ENCODE data around the gene GPC3. TPM values are rescaled to one million over a fixed set of nuclear protein-coding genes. Genes with fewer than 3 reads are reported as not detected.

The GPC3 gene
- total and polyA plus RNA-seq, 2 experiments from 2014 or later, result 171 to 323 TPM

- TF ChIP-seq, protein P1, sequence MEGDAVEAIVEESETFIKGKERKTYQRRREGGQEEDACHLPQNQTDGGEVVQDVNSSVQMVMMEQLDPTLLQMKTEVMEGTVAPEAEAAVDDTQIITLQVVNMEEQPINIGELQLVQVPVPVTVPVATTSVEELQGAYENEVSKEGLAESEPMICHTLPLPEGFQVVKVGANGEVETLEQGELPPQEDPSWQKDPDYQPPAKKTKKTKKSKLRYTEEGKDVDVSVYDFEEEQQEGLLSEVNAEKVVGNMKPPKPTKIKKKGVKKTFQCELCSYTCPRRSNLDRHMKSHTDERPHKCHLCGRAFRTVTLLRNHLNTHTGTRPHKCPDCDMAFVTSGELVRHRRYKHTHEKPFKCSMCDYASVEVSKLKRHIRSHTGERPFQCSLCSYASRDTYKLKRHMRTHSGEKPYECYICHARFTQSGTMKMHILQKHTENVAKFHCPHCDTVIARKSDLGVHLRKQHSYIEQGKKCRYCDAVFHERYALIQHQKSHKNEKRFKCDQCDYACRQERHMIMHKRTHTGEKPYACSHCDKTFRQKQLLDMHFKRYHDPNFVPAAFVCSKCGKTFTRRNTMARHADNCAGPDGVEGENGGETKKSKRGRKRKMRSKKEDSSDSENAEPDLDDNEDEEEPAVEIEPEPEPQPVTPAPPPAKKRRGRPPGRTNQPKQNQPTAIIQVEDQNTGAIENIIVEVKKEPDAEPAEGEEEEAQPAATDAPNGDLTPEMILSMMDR (IDR thresholded peaks at IDR 0.05; ENCODE audit: low read depth, low read length), result no peak
- no peak for DNase-seq (ENCODE audit: low read depth in 1 of 2, low spot score in 1 of 2)
- H3K9me3 ChIP-seq (ENCODE audit: low read depth), result no peaks in the 10 kb centered on the region
These were observed 235.4 kb downstream of the GPC3 start for GRCh38 chrX:133749951-133750350.

GRCh38 chrX:133749370-133749769 is 236.0 kb downstream of the GPC3 start:
- Histone ChIP-seq H3K36me3 (no peaks in the 10 kb centered on the region), H3K4me3 (no peak overlapping the region), H3K4me1 (ENCODE audit: low read depth) (peaks cover 20% of the 10 kb centered on the region), H3K27ac (peak overlapping the region; percentile 4), H3K27me3 (no peaks in the 10 kb centered on the region), H3K9me3 (ENCODE audit: low read depth) (no peaks in the 10 kb centered on the region)
- TF ChIP-seq, protein P1 (IDR thresholded peaks at IDR 0.05; ENCODE audit: low read depth, low read length), result no peak
- DNase-seq (ENCODE audit: low read depth in 1 of 2, low spot score in 1 of 2), result no peak

More at GRCh38 chrX:133749951-133750350, 235.4 kb downstream of the GPC3 start:
- H3K27ac ChIP-seq, result peak overlapping the region; percentile 4
- H3K27me3 ChIP-seq, result no peaks in the 10 kb centered on the region
- H3K36me3 ChIP-seq, result no peaks in the 10 kb centered on the region
- H3K4me3 ChIP-seq, result no peak overlapping the region
- H3K4me1 ChIP-seq (ENCODE audit: low read depth), result peaks cover 20% of the 10 kb centered on the region

DNA sequence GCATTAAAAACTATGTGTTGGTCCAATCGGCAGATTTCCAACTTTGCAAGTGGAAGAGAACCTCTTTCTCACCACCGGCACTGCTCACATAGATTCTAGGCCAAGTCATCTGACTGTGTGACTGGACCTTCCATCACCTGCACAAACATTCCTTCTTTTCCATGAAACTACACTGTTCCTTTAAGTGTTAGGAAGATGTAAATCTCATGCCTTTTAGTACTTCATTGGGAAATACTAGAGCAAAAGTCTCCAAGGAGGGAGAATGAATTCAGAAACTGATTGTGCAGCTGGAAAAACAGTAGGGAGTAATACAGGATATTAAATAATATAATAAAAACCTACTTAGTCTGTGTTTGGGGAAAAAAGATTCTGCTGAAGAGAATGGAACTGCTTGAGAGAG is 238.2 kb downstream of the GPC3 start:
- Histone ChIP-seq H3K4me1 (ENCODE audit: low read depth) (peaks cover 20% of the 10 kb centered on the region), H3K36me3 (no peaks in the 10 kb centered on the region), H3K27ac (no peak overlapping the region), H3K4me3 (no peak overlapping the region), H3K27me3 (no peaks in the 10 kb centered on the region), H3K9me3 (ENCODE audit: low read depth) (no peaks in the 10 kb centered on the region)
- DNase-seq (ENCODE audit: low read depth in 1 of 2, low spot score in 1 of 2), result no peak
- TF ChIP-seq, protein P1 (IDR thresholded peaks at IDR 0.05; ENCODE audit: low read depth, low read length), result no peak

- H3K4me1 ChIP-seq (ENCODE audit: low read depth), result peaks cover 20% of the 10 kb centered on the region
- H3K9me3 ChIP-seq (ENCODE audit: low read depth), result no peaks in the 10 kb centered on the region
- TF ChIP-seq, protein P1 (IDR thresholded peaks at IDR 0.05; ENCODE audit: low read depth, low read length), result no peak
- no peak overlapping the region for H3K27ac ChIP-seq
- H3K4me3 ChIP-seq, result no peak overlapping the region
- H3K36me3 ChIP-seq, result no peaks in the 10 kb centered on the region
- no peak for DNase-seq (ENCODE audit: low read depth in 1 of 2, low spot score in 1 of 2)
- no peaks in the 10 kb centered on the region for H3K27me3 ChIP-seq
These were observed 238.8 kb downstream of the GPC3 start for GRCh38 chrX:133746593-133746992.

DNA sequence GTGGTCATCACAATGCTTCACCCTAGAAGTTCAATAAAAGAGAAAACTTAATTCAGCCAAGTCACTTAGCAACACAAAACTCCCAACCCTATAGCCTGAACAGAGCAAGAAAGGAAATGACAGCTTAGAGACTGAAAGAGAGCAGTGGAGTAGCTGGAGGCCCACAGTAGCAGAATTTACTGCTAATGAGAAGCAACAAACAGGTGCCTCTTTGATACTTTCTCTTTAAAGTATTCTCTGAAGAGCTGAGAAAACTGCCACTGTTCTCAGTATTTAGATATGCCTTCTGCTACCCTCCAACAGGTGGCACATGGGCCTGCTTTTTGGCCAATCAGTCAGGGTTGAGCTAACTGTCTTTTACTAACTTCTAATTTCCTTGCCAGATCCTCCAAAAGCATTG is 240.0 kb downstream of the GPC3 start:
- Histone ChIP-seq H3K27me3 (no peaks in the 10 kb centered on the region), H3K4me1 (ENCODE audit: low read depth) (peaks cover 20% of the 10 kb centered on the region), H3K4me3 (no peak overlapping the region), H3K9me3 (ENCODE audit: low read depth) (no peaks in the 10 kb centered on the region), H3K27ac (no peak overlapping the region), H3K36me3 (no peaks in the 10 kb centered on the region)
- DNase-seq (ENCODE audit: low read depth in 1 of 2, low spot score in 1 of 2), result no peak
- TF ChIP-seq, protein P1 (IDR thresholded peaks at IDR 0.05; ENCODE audit: low read depth, low read length), result no peak
